ENCODE data around the gene CYBC1.

DNA sequence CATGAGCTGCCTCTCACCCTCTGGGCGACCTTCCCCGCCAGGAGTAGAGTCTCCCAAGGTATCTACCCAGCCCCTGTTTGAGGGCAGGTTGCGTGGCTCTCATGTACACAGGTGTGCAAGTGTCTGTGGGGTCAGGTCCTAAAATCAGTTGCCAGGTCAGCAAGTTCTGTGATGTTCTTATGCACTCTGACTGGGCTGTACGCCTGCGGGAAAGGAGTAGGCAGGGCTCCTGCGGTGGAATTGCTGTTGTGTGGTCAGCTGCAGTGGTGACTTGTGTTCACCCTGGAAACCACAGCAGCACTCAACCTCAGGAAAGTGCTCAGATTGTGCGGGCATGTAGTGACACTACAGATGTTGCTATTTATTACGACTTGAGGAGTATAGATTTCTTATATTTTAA is 27.4 kb upstream of the CYBC1 start:
- TF ChIP-seq, protein P1, sequence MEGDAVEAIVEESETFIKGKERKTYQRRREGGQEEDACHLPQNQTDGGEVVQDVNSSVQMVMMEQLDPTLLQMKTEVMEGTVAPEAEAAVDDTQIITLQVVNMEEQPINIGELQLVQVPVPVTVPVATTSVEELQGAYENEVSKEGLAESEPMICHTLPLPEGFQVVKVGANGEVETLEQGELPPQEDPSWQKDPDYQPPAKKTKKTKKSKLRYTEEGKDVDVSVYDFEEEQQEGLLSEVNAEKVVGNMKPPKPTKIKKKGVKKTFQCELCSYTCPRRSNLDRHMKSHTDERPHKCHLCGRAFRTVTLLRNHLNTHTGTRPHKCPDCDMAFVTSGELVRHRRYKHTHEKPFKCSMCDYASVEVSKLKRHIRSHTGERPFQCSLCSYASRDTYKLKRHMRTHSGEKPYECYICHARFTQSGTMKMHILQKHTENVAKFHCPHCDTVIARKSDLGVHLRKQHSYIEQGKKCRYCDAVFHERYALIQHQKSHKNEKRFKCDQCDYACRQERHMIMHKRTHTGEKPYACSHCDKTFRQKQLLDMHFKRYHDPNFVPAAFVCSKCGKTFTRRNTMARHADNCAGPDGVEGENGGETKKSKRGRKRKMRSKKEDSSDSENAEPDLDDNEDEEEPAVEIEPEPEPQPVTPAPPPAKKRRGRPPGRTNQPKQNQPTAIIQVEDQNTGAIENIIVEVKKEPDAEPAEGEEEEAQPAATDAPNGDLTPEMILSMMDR (IDR thresholded peaks at IDR 0.05), result no peak
- TF ChIP-seq ZFP36 (IDR thresholded peaks at IDR 0.05; ENCODE audit: borderline replicate concordance, partially characterized antibody) (no peak), CHD2 (IDR thresholded peaks at IDR 0.05; ENCODE audit: low read length, partially characterized antibody) (no peak), EHMT2 (IDR thresholded peaks at IDR 0.05; ENCODE audit: low read depth) (no peak)
